ENCODE data around the gene LY86. TPM values are rescaled to one million over a fixed set of nuclear protein-coding genes. Genes with fewer than 3 reads are reported as not detected.

The LY86 gene
- total RNA-seq, 1 donor from 2014 or later, result not detected

DNA sequence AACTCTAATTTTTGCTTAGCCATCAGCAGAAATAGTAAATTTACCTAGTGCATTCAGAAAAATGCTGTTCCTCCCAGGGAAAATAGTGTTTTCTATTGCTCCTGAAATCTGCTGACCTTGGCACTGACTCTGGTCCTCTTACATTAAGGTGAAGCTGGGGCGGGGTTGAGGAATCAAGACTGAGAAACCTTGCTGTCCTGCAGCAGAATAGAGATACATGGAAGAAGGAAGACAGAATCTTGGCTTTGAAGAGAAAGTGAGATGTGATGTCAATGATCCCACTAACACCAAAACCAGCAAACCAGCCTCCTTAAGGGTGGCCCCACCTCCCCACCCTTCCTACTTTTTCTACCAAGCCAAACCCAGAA, 840 bp upstream of the LY86 start:
- Mint-ChIP-seq H3K4me3 (no peak overlapping the region), H3K36me3 (no peaks in the 10 kb centered on the region), H3K27ac (no peak overlapping the region), H3K4me1 (ENCODE audit: unreplicated experiment) (peaks cover 8% of the 10 kb centered on the region), H3K27me3 (peaks cover 4% of the 10 kb centered on the region), H3K9me3 (no peaks in the 10 kb centered on the region)
- TF ChIP-seq, protein P1, sequence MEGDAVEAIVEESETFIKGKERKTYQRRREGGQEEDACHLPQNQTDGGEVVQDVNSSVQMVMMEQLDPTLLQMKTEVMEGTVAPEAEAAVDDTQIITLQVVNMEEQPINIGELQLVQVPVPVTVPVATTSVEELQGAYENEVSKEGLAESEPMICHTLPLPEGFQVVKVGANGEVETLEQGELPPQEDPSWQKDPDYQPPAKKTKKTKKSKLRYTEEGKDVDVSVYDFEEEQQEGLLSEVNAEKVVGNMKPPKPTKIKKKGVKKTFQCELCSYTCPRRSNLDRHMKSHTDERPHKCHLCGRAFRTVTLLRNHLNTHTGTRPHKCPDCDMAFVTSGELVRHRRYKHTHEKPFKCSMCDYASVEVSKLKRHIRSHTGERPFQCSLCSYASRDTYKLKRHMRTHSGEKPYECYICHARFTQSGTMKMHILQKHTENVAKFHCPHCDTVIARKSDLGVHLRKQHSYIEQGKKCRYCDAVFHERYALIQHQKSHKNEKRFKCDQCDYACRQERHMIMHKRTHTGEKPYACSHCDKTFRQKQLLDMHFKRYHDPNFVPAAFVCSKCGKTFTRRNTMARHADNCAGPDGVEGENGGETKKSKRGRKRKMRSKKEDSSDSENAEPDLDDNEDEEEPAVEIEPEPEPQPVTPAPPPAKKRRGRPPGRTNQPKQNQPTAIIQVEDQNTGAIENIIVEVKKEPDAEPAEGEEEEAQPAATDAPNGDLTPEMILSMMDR (conservative IDR thresholded peaks at IDR 0.05), result no peak
- DNase-seq (ENCODE audit: extremely low spot score, unreplicated experiment), result no peak

DNA sequence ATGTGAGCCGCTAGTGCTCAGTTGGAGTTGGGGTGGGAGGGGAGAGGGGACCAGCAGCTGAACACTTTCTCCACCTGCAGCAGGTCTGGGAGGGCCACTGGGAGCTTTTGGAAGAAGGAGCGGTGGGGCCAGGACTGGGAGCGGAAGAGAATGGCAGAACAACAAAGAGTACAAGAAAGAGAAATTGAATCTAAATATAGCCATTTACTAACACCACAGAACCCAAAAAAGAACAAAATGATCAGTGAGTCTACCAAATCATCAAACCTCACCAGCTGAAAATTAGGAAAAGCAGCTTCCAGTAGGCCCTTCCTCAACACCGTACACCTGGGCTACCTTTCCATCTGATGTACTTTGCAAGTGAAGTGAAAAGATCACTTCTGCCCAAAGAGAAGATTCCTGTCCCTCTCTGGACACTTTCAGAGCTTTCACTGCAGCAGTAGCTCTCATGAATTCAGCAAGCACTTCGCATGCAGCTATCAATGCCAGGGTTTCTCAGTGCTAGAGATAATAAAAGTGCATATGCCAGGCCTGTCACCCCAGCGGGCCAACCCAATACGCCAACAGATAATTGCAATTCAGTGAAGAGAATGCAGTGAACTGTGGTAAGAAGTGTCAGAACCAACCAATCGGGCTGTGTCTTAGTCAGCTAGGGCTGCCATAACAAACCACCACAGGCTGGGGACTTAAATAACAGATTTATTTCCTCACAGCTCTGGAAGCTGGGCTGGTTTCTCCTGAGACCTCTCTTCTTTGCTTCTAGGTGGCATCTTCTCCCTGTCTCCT, 597 bp downstream of the LY86 start:
- Mint-ChIP-seq H3K4me3 (no peak overlapping the region), H3K9me3 (no peaks in the 10 kb centered on the region), H3K27me3 (peaks cover 4% of the 10 kb centered on the region), H3K27ac (no peak overlapping the region), H3K36me3 (no peaks in the 10 kb centered on the region), H3K4me1 (ENCODE audit: unreplicated experiment) (peaks cover 18% of the 10 kb centered on the region)
- TF ChIP-seq, protein P1 (conservative IDR thresholded peaks at IDR 0.05), result no peak
- no peak for DNase-seq (ENCODE audit: extremely low spot score, unreplicated experiment)

DNA sequence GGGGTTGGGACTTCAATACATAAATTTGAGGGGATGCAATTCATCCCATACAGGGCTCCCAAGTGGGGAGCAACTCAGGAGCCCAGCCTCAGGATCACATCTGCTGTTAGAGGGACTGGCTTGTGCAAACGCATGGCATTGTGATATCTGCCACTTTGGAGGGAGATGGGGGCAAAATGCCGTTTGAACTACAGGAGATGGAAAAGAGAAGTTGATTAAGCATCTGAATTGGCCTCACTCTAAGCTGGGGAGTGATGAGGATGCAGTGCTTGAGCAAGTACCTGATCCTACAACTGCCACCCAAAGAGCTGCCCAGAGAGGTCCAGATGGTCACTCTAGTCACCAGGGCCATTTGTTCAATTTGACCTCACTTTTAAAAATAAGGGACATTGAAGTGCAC, 2.0 kb downstream of the LY86 start:
- H3K4me1 Mint-ChIP-seq (ENCODE audit: unreplicated experiment), result peaks cover 18% of the 10 kb centered on the region
- no peak overlapping the region for H3K4me3 Mint-ChIP-seq
- H3K36me3 Mint-ChIP-seq, result no peaks in the 10 kb centered on the region
- H3K27ac Mint-ChIP-seq, result no peak overlapping the region
- DNase-seq (ENCODE audit: extremely low spot score, unreplicated experiment), result no peak
- no peaks in the 10 kb centered on the region for H3K9me3 Mint-ChIP-seq
- H3K27me3 Mint-ChIP-seq, result peaks cover 4% of the 10 kb centered on the region
- TF ChIP-seq, protein P1 (conservative IDR thresholded peaks at IDR 0.05), result no peak

DNA sequence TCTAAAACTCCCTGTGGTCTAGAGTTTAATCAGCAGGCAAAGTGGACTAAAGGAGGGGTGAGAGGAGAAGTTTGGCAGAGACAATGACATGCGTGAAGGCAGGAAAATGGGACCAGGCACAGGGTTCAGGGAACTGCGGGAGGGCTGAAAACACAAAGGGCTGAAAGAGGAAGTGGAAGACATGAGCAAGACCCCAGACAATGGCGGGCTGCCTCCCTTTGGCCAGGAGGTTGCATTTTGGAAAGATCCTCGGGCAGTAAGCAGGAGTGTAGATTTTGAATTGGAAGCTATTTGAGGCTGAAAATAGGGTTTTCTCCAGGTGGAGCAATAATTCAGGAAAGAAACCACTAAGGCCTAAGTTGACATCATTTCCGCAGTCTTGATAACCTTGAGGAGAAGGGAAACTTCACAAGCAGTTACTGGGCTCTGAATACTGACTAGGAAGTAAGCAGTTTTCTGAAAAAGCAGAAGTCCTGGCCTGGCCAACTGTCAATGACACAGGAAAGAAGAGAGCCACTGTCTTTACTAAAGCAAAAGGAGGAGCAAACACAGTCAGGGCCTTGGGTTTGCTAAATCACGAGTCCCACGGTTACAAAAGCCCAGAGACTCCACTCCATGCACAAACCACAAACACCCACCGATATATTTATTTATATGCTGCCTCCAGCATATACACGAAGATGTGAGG, 3.4 kb downstream of the LY86 start:
- Mint-ChIP-seq H3K27me3 (peaks cover 4% of the 10 kb centered on the region), H3K4me1 (ENCODE audit: unreplicated experiment) (peaks cover 25% of the 10 kb centered on the region), H3K9me3 (no peaks in the 10 kb centered on the region), H3K4me3 (no peak overlapping the region), H3K36me3 (no peaks in the 10 kb centered on the region), H3K27ac (no peak overlapping the region)
- TF ChIP-seq, protein P1 (conservative IDR thresholded peaks at IDR 0.05), result no peak
- DNase-seq (ENCODE audit: extremely low spot score, unreplicated experiment), result no peak

DNA sequence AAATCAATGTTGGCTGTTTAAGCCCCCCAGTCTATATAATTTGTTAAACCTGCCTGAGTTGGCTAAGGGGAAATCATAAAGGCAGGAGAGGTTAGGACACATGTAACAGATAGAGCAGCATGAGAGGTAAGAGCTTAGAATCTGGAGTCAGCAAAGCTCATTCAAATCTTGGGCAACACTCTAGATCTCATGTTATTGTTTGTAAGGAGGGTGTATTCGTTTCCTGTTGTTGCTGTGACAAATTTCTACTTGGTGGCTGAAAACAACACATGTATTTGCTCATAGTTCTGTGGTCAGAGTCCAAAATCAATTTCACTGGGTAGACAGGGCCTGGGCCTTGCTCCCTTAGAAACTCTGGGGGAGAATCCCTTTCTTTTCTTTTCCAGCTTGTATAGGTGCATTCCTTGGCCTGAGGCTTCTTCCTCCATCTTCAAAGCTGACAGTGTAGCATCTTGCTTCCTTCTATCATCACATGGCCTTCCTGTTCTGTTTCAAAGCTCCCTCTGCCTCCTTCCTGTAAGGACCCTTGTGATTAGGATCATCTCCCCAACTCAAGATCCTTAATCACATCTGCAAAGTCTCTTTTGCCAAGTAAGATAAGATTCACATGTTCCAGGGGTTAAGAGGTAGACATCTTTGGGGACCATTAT, 4.4 kb downstream of the LY86 start:
- H3K4me1 Mint-ChIP-seq (ENCODE audit: unreplicated experiment), result peaks cover 20% of the 10 kb centered on the region
- no peak for DNase-seq (ENCODE audit: extremely low spot score, unreplicated experiment)
- peaks cover 4% of the 10 kb centered on the region for H3K27me3 Mint-ChIP-seq
- no peak overlapping the region for H3K4me3 Mint-ChIP-seq
- H3K27ac Mint-ChIP-seq, result no peak overlapping the region
- TF ChIP-seq, protein P1 (conservative IDR thresholded peaks at IDR 0.05), result no peak
- H3K36me3 Mint-ChIP-seq, result no peaks in the 10 kb centered on the region
- H3K9me3 Mint-ChIP-seq, result no peaks in the 10 kb centered on the region
